Left forelimb (tissue), 1 donor: Measurements from ENCODE around the gene MTCH2.
"Not testable (repeated sequence)": the region's sequence is repeated elsewhere in the genome, so short reads cannot be mapped to it uniquely, and the experiment has no call there.

ENCODE experiments used
- DNase-seq: peaks from one replicate; pipeline ENCODE4 v3.0.0-alpha.2; 2018; ENCODE audit warnings: low spot score

The MTCH2 gene

DNA sequence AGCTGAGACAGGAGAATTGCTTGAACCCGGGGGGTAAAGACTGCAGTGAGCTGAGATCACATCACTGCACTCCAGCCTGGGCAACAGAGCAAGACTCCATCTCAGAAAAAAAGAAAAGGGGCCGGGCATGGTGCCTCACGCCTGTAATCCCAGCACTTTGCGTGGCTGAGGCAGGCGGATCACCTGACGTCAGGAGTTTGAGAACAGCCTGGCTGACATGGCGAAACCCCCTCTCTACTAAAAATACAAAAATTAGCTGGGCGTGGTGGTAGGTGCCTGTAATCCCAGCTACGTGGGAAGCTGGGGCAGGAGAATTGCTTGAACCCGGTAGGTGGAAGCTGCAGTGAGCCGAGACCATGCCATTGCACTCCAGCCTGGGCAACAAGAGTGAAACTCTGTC is 6.0 kb downstream of the MTCH2 start:
- not testable (repeated sequence) for DNase-seq

DNA sequence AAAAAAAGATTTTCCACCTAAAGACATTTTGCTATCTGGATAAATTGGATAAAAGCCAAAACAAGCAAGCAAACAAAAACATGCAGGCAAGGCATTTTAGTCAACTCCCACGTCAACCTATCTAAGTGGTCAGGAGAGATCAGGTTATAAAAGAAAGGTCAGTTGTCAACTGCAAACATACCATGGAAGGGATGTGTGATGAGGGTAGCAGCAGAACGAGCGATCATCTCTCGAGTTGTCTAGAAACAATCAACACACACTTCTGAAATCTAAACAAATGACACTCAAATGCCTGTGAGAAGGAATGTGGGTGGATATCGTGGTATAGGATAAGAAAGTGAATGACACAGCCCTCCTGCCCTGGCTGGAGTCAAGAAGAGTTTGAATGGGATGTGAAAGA is 10.9 kb downstream of the MTCH2 start:
- DNase-seq, result no peak

DNA sequence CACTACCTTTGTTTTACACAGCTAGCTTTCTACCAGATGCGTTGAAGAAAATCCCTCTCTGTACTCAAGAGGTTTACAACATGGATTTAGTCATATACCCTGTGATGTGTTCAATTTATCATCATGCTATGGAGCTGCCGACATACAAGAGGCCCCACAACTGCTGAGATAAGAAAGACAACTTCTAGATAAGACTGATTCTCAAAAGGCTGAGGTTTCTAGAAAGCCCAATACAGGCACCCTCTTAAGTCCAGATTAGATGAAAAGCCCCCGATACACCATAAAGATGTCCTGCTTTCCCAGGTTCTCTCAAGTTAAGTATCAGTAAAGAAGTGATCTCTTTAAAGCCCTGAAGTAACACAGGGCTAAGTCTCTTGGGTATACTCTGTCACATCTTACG is 14.3 kb downstream of the MTCH2 start:
- DNase-seq, result no peak

DNA sequence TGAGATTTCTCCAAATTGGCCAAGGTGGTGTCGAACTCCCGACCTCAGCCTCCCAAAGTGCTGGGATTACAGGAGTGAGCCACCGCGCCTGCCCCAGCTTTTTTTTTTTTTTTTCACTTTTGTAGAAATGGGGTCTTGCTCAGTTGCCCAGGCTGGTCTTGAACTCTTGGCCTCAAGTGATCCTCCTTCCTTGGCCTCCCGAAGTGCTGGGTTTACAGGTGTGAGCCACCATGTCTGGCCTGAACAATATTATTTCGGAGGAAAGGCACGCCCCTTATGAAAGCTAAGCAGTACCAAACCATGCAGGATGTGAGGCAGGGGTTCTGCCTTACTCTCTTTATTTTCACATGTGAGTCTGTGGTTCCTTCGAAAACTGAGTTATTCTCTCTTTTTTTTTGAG is 16.1 kb downstream of the MTCH2 start:
- no peak for DNase-seq

DNA sequence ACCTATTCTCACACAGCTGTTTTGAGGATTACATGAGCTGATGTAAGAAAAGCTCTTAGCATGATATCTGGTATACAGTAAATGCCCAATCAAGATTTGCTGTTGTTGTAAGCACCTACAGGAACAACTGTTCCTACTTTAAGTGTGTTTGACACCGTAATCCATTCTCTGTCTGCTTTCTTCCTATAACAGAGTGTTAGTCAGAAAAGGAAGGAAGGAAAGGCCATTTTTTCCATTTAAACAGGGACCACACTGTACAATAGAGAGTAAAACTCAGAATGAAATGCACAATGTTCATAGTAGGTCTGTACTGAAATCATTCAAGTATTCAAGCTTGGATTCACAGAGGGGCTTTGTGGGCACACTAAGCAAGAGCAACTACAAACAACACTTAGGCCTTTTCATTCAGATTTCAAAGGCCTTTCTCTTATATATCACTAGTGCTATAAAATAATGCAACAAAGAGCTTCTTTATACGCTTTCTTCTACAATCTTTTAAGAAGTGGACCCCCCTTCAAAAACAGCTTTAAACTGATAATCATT is 21.5 kb downstream of the MTCH2 start:
- DNase-seq, result no peak

DNA sequence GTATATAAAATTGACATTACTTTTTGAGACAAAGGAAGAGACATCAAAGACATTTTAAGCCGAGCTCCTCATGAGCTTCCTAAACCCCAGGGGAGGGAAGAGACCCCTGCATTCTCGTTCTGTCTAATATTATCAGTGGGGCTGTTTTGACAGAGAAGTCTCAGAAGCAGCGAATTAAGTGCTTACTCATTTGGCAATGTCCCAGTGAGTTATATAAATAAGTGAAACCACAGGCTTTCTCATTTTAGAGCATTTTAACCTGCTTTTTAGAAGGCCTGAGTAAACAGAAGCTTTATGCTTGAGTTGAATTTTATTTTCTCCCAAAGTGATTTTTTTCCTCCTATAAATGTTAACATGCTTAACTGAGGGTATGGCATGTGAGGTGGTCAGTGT is 24.9 kb downstream of the MTCH2 start:
- no peak for DNase-seq

DNA sequence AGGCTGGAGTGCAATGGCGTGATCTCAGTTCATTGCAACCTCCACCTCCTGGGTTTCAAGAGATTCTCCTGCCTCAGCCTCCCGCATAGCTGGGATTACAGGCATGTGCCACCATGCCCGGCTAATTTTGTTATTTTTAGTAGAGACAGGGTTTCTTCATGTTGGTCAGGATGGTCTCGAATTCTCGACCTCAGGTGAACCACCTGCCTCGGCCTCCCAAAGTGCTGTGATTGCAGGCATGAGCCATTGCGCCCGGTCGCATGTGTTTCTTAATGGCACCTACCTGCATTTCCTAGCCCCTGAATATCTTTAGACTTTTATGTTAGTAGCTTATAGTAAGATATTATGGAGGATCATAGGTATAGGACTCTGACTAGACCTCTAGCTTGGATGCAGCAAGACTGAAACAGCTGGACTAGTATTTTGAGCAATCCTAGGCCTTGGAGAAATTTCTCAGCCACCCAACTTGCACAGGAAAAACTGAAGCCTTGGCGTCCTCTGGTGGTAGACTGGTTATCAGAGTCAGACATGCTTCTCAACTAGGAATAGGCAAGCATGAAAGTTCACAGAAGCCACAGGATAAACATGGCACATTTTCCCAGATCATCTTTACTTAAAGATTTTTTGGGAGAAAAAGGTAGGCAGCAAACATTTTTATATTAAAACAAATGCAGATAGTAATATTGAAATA is 25.5 kb downstream of the MTCH2 start:
- no peak for DNase-seq

DNA sequence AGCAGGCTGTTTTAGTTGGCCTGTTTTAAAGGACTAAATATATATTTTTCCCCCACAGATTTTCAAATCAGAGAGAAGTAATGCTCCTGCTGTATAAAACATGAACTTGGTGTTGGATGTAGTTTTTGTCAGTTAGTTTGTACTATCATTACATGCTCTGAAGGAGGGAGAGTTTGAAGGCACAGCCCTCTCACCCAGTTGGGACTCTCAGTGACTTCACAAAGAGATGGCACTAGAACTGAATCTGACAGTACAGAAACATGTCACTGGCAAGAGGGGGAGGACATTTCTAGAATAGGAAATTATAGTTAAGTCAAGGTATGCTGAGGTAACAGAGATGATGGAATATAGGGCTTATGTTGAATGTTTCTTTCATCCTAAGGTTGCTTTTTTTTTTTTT is 27.1 kb downstream of the MTCH2 start:
- no peak for DNase-seq

DNA sequence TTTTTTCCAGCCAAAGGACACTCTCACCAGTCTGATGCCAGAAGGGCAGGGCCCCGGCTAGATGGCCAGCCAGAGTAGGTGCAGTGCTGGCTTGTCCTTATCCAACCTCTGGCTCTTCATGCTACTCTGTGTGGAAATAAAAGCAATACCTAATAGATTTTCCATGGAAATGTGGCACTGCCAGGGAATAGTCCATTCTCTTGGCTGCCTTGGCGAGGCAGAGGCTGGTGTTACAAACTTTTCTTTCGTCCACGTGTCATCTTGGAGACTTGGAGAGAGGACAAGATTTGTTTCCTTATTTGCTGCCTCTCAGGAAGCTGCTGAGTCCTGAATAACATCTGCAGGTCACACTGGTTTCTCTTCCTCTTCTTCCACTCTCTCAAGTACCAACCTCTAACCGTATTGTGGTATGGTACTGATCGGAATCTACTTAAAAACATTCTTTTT is 31.0 kb downstream of the MTCH2 start:
- no peak for DNase-seq

DNA sequence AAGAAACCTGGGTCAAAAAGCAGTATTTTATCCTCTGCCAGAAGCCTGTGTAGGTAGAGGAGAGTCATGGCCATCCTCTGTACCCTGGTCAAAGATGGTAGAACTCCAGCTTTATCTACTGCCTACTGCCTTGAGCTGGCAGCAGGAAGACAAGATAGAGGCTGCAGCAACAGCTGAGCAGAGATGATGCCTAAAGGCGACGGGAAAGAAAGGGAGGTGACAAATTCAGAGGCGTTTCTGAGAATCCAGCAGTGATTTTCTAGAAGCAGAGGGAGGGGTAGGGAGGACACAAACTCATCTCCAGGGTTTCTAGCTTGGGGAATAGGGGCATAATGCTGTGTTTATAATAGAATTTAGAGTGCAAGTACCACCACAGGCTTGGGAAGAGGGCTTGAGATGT is 32.7 kb downstream of the MTCH2 start:
- DNase-seq, result no peak

DNA sequence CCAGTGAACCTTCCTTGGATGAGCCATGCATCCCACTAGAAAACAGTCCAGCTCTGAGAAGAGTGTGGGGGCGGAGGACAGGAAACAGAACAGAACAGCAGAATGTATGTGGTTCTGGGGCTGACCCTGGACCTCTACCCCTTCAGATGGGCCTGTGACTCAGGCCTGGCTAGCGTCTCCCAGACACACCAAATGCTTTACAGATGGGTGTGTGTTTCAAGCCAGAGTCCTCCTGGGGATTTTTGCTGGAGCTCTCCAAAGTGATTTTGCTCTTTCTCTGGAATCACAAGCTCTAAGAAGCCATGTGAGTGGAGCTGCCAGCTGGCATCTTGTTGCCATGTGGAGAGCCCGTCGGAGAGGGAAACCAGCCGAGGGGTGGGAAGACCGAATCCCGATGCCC is 35.0 kb downstream of the MTCH2 start:
- DNase-seq, result no peak

DNA sequence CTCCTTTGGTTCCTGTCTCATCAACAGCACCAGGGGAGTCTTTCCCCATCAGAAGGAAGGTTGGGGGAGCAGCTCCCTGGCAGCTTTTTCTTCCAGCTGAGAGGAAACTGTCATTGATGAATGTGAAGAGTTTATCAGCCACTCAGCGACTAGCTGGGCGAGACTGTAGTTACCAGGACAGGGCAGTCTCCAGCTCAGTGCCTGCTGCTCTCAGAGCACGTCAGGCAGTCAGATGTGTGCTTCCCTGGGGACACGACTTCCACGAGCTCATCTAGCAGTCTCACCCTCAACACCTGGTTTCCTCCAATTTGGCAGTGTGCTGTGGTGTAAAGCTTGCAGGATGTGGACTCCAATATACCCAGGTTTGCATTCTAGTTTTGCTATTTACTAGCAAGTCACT is 35.6 kb downstream of the MTCH2 start:
- DNase-seq, result no peak

DNA sequence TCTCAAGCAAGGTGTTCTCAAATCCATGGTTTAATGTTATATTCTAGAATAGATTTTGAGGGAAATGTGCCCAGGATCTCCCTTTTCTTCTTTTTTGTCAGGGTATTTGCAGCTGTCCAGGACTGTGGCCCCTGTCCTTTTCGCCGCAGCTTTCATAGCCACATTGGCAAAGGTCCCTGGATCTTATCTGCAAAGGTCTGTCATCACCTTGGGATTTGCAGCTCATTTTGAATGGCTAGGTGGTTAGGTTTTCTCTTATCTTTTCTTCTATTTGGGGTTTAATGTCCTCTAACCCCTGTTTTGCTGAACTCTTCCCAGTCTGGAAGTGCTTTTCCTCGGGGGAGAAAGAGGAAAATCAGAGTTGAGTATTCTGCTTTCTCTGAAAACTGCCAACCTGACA is 36.4 kb downstream of the MTCH2 start:
- no peak for DNase-seq

DNA sequence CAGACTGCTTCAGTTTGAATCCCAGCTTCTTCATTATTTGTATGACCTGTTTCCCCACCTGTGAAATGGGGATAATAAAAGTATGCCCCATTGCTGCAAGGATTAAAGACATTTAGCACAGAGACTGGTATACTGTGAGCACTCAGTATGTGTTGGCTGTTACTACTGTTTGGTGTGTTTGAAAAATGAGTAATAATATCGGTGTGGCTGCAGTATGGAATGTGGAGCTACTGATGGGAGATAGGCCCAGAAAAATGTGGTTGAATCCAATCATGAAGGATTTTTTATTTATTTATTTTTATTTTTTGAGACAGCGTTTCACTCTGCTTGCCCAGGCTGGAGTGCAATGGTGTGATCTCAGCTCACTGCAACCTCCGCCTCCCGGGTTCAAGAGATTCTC is 39.1 kb downstream of the MTCH2 start:
- no peak for DNase-seq

DNA sequence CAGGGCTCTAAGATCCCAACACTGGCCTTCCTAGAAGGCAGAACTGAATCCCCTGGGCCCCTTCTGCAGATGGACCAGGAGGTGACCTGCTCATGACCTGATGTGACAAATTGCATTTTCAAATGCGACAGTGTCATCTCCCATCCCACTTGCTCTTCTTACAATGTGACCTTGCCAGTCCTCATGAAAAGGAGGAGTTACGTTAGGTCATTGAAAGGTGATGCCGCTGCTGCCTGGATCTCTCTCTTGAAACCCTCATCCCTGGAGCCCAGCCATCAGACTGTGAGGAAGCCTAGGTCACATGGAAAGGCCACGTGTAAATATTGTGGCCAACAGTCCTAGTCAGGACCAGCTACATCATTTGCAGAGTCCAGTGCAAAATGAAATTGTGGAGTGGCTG is 42.5 kb downstream of the MTCH2 start:
- DNase-seq, result no peak

DNA sequence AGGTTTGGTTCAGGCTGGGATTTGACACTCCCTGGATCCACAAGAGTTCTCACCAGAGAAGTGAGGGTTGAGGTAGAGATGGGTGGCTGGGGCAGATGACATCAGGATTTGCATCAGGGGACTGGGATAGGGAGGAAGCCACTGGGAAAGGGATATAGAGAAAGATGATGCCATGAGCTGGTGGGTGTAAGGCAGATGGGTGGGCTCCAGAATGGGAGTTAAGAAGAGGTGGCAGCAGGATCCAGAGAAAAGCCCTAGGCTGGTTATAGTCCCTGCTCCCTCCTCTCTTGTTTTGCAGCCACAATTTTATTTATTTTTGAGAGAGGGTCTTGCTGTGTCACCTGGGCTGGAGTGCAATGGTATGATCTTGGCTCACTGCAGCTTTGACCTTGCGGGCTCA is 46.4 kb downstream of the MTCH2 start:
- no peak for DNase-seq

DNA sequence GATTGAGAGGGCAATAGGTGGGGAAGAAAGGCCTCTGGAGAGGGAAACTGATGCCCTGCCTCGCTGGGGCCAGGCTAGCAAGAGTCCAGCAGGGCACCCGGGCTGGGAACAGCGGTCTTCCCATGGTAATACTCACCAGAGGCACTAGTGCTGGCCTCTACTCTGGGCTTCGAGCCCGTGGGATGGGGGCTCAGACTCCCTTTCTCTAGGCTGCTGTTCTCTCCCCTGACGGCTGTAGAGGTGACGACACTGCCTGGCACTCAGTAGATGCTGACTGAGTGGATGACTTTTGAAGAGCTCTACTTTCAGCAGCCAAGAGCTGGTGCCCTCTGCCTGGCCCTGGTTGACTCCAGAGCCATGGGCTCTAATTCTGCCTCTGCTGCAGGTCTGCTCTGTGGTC is 47.3 kb downstream of the MTCH2 start:
- DNase-seq, result no peak

DNA sequence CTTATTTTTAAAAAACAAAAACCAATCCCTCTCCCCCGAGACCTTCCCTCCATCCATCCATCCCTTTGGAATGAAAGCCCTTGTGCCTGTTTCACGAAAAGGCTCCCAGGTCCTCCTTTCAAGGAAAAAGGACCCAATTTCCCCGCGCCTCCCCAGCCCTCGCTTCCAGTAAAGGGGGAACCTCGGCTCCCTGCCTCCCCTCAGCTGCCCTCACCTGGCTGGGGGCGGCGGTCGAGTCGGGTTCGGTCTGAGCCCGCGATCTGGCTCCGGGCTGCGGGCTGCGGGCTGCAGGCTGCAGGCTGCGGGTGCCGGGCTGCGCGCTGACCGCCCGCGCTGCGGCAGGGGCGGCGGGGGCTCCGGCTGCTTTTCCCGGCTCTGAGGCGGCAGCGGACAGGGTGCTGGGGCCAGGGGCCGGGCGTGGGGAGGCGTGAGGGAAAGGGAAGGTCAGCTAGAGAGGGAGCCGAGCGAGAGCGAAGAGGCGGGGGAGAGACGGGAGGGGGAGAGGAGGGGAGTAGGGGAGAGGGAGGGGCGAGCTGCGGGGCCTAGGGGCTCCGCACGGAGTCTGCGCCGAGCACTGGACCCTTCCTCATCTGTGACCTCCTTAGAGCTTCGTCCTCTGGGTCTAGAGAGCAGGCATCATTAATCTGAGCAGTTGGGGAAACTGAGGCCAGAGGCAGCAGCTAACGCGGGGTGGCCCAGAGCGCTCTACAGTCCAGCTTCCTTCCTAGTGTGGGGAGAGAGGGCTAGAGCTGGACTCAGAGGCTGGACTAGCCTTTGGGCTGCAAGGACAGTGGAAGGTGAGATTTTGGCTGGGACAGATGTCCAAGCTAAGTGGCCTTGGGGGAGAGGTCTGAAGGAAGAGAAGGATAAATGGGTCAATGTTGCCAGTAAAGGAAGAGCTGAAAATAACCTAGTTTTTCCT is 48.2 kb downstream of the MTCH2 start, which contains the start of gene C1QTNF4:
Gene C1QTNF4 (minus strand): TSS at position 478 of the 922 bp plus-strand sequence. CDS start 3,601 bp downstream, outside the sequence.
- no peak for DNase-seq

DNA sequence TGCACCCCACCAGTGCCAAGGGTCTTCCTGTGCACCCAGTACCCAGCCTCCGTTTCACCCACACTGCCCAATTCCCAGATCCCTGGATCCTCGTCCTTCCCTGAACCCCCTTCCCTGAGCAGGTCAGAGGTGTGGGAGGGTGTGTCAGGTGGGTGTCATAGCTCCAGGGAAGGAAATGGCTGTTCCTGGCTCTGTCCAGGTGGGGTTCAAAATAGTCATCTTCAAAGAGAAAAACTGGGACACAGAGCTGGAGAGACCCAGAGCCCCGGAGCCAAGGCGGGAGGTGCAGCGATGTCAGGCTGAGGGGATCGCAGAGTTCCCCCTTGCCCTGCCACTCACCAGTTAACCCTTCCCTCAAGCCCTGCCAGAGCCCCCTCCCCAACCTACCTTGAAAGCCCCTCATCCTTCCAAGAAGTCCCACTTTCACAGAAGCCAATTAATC is 48.8 kb downstream of the MTCH2 start:
- no peak for DNase-seq

DNA sequence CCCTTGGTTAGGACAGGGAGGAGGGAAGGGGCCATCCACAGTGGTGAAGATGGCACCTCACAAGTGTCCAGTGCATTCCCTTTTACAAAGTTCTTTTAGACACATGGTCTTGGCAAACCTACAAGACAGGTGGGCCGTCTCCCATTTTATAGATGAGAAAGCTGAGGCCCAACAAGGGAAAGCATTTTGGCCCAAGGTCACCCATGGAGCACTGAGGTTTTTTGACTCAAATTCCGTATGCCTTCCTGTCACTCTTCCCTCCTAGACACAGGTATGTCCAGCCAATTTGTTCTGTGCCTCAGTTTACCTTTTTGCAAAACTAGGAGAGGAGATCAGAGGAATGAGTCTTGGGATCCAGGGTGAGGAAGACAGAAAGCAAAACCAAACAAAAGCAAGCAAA is 49.4 kb downstream of the MTCH2 start:
- DNase-seq, result no peak

DNA sequence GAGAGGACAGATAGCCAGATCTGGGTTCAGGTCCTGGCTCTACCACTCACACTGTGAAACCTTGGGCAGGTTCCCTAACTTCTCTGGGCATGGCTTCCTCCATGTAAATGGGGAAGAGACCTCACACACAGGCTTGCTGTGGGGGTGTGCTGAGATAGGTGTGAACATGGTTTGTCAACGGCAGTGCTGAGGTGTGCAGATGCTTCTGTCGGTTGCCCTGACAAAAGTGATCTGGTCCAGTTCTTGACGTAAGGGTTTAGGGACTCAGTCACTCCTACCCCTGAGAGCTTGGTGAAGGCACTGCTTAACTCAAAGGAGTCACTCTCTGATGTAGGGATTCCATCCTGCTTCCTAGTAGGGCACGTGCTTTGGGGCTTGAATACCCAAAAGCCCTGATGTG is 50.1 kb downstream of the MTCH2 start:
- DNase-seq, result no peak

DNA sequence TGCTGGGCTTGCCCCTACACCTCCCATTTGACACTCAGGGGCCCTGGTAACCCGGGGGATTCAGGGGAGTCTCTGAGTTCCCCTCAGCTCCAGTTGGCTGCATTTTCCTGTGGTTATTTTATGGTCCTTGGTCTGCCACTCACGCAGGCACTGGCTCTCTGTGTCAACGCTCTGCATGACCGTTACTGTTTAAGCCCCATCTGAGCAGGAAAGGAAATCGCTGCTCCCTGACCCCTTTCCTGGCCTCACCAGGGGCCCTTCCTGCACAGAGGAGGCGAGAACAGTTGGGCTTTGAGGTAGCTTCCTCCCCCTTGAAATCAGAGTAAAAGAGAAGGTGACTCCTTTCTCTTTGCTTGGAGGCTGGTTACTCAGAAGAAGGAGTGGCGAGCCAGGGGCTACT is 50.6 kb downstream of the MTCH2 start:
- no peak for DNase-seq
